ENCODE data around the gene BCAS4. TPM values are rescaled to one million over a fixed set of nuclear protein-coding genes. Genes with fewer than 3 reads are reported as not detected.

The BCAS4 gene
- total RNA-seq, 1 donor from 2014 or later, result 16.7 TPM

- no peaks in the 10 kb centered on the region for H3K36me3 ChIP-seq (ENCODE audit: insufficient read depth, low read length)
- no peak overlapping the region for H3K4me3 ChIP-seq (ENCODE audit: insufficient read depth, low read depth, low read length)
- DNase-seq (ENCODE audit: low read depth) (no peak), FAIRE-seq (no peak)
- H3K9ac ChIP-seq (ENCODE audit: low read length), result no peak overlapping the region
- TF ChIP-seq CTCF (IDR thresholded peaks at IDR 0.05; ENCODE audit: insufficient read depth, low read depth, low read length) (no peak), EZH2 (IDR thresholded peaks at IDR 0.05; ENCODE audit: insufficient read depth, low read length) (no peak)
- H3K9me3 ChIP-seq (ENCODE audit: insufficient read depth, low read depth, low read length), result no peaks in the 10 kb centered on the region
- peaks cover under 1% of the 10 kb centered on the region for H3K4me1 ChIP-seq (ENCODE audit: insufficient read depth, low read length)
- no peaks in the 10 kb centered on the region for H4K20me1 ChIP-seq (ENCODE audit: insufficient read depth, low read length)
- H3K4me1 Mint-ChIP-seq (ENCODE audit: low read depth, unreplicated experiment), result peaks cover 3% of the 10 kb centered on the region
- H3K27ac Mint-ChIP-seq (ENCODE audit: unreplicated experiment), result no peak overlapping the region
- H2AFZ ChIP-seq (ENCODE audit: low read depth, low read length), result no peak overlapping the region
- H3K9me3 Mint-ChIP-seq (ENCODE audit: unreplicated experiment), result no peaks in the 10 kb centered on the region
- H3K4me2 ChIP-seq (ENCODE audit: low read length), result no peak overlapping the region
- H3K4me3 Mint-ChIP-seq (ENCODE audit: unreplicated experiment), result no peak overlapping the region
- H3K27ac ChIP-seq (ENCODE audit: low read depth, low read length), result no peak overlapping the region
- peaks cover 2% of the 10 kb centered on the region for H3K36me3 Mint-ChIP-seq (ENCODE audit: low read depth, unreplicated experiment)
- no peaks in the 10 kb centered on the region for H3K27me3 ChIP-seq (ENCODE audit: insufficient read depth, low read length)
- H3K27me3 Mint-ChIP-seq (ENCODE audit: low read depth, unreplicated experiment), result no peaks in the 10 kb centered on the region
- H3K79me2 ChIP-seq (ENCODE audit: insufficient read depth, low read length), result no peaks in the 10 kb centered on the region
Observed at GRCh38 chr20:50865114-50865513, 70.3 kb downstream of the BCAS4 start.

GRCh38 chr20:50865591-50865990, 70.7 kb downstream of the BCAS4 start:
- no peak for DNase-seq (ENCODE audit: low read depth)
- peaks cover 5% of the 10 kb centered on the region for H3K4me1 ChIP-seq (ENCODE audit: insufficient read depth, low read length)
- Mint-ChIP-seq H3K27ac (ENCODE audit: unreplicated experiment) (no peak overlapping the region), H3K27me3 (ENCODE audit: low read depth, unreplicated experiment) (no peaks in the 10 kb centered on the region), H3K9me3 (ENCODE audit: unreplicated experiment) (no peaks in the 10 kb centered on the region), H3K4me3 (ENCODE audit: unreplicated experiment) (no peak overlapping the region), H3K4me1 (ENCODE audit: low read depth, unreplicated experiment) (peaks cover 8% of the 10 kb centered on the region), H3K36me3 (ENCODE audit: low read depth, unreplicated experiment) (no peaks in the 10 kb centered on the region)
- TF ChIP-seq EZH2 (IDR thresholded peaks at IDR 0.05; ENCODE audit: insufficient read depth, low read length) (no peak), CTCF (IDR thresholded peaks at IDR 0.05; ENCODE audit: insufficient read depth, low read depth, low read length) (no peak)
- no peak overlapping the region for H3K4me3 ChIP-seq (ENCODE audit: insufficient read depth, low read depth, low read length)
- no peaks in the 10 kb centered on the region for H3K36me3 ChIP-seq (ENCODE audit: insufficient read depth, low read length)
- H3K27ac ChIP-seq (ENCODE audit: low read depth, low read length), result no peak overlapping the region
- no peak overlapping the region for H2AFZ ChIP-seq (ENCODE audit: low read depth, low read length)
- no peak for FAIRE-seq
- H3K27me3 ChIP-seq (ENCODE audit: insufficient read depth, low read length), result no peaks in the 10 kb centered on the region
- no peak overlapping the region for H3K9ac ChIP-seq (ENCODE audit: low read length)
- no peak overlapping the region for H3K4me2 ChIP-seq (ENCODE audit: low read length)
- H3K79me2 ChIP-seq (ENCODE audit: insufficient read depth, low read length), result no peaks in the 10 kb centered on the region
- H3K9me3 ChIP-seq (ENCODE audit: insufficient read depth, low read depth, low read length), result no peaks in the 10 kb centered on the region
- H4K20me1 ChIP-seq (ENCODE audit: insufficient read depth, low read length), result no peaks in the 10 kb centered on the region

DNA sequence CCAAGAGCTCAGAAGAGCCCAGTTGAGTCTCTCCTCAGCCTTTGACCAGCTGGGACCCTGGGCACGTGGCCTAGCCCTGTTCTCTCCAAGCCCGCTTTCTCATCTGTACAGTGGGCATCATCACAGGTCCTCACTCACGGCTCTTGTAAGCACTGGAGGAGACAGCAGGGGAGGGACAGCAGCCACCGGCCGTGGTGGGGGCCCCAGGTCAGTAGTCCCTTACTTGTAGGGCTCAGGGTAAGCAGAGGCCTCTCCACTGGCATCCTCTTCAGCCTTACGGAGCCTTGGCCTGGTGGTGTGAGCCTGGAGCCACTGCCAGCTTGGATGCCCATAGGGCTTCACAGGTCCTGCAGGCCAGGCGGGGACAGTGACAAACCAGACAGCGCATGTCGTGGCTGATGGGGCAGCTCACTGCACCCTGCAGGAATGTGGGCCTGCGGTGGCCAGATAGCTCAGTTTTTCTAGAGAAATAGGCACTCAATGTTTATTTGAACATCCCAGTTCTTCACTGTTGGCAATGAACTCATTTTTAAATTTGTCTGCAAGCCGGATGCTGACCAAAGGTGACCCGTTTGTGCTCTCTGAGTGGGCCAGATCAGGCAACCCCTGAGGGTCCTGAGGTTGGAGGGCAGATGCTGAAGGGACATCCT, 71.3 kb downstream of the BCAS4 start:
- Mint-ChIP-seq H3K27ac (ENCODE audit: unreplicated experiment) (no peak overlapping the region), H3K4me1 (ENCODE audit: low read depth, unreplicated experiment) (peaks cover 14% of the 10 kb centered on the region), H3K36me3 (ENCODE audit: low read depth, unreplicated experiment) (no peaks in the 10 kb centered on the region), H3K4me3 (ENCODE audit: unreplicated experiment) (no peak overlapping the region), H3K9me3 (ENCODE audit: unreplicated experiment) (no peaks in the 10 kb centered on the region), H3K27me3 (ENCODE audit: low read depth, unreplicated experiment) (no peaks in the 10 kb centered on the region)
- H3K4me1 ChIP-seq (ENCODE audit: insufficient read depth, low read length), result peaks cover 10% of the 10 kb centered on the region
- H3K79me2 ChIP-seq (ENCODE audit: insufficient read depth, low read length), result no peaks in the 10 kb centered on the region
- no peak overlapping the region for H3K4me2 ChIP-seq (ENCODE audit: low read length)
- no peak overlapping the region for H3K9ac ChIP-seq (ENCODE audit: low read length)
- H4K20me1 ChIP-seq (ENCODE audit: insufficient read depth, low read length), result no peaks in the 10 kb centered on the region
- no peak overlapping the region for H3K27ac ChIP-seq (ENCODE audit: low read depth, low read length)
- H3K27me3 ChIP-seq (ENCODE audit: insufficient read depth, low read length), result no peaks in the 10 kb centered on the region
- FAIRE-seq, result no peak
- no peaks in the 10 kb centered on the region for H3K36me3 ChIP-seq (ENCODE audit: insufficient read depth, low read length)
- DNase-seq (ENCODE audit: low read depth), result no peak
- TF ChIP-seq EZH2 (IDR thresholded peaks at IDR 0.05; ENCODE audit: insufficient read depth, low read length) (no peak), CTCF (IDR thresholded peaks at IDR 0.05; ENCODE audit: insufficient read depth, low read depth, low read length) (no peak)
- H2AFZ ChIP-seq (ENCODE audit: low read depth, low read length), result no peak overlapping the region
- no peaks in the 10 kb centered on the region for H3K9me3 ChIP-seq (ENCODE audit: insufficient read depth, low read depth, low read length)
- H3K4me3 ChIP-seq (ENCODE audit: insufficient read depth, low read depth, low read length), result no peak overlapping the region
